ENCODE measurements around the gene ZNF311. TPM values are rescaled to one million over a fixed set of nuclear protein-coding genes. Genes with fewer than 3 reads are reported as not detected.

The ZNF311 gene
- total RNA-seq, 2 donors from 2014 or later: 2.2 to 6.5 TPM

- peaks cover 2% of the 10 kb centered on the region for H3K4me1 Mint-ChIP-seq
- Histone ChIP-seq H3K4me3 (ENCODE audit: low read length) (no peak overlapping the region), H3K9me3 (ENCODE audit: control insufficient read depth, low read length) (no peaks in the 10 kb centered on the region), H3K27ac (ENCODE audit: low read depth, low read length) (no peak overlapping the region), H3K27me3 (ENCODE audit: control insufficient read depth, insufficient read depth, low read length, poor library complexity, severe bottlenecking) (peaks cover 72% of the 10 kb centered on the region), H3K9ac (ENCODE audit: extremely low read depth, low read length, poor library complexity, severe bottlenecking) (no peak overlapping the region), H3K36me3 (ENCODE audit: control insufficient read depth, insufficient read depth, low read length) (no peaks in the 10 kb centered on the region), H3K4me1 (ENCODE audit: control insufficient read depth, insufficient read depth, low read length) (no peaks in the 10 kb centered on the region)
- TF ChIP-seq CTCF (conservative IDR thresholded peaks at IDR 0.05): no peak
- H3K4me3 Mint-ChIP-seq: no peak overlapping the region
- no peaks in the 10 kb centered on the region for H3K36me3 Mint-ChIP-seq (ENCODE audit: low read depth)
- DNase-seq: no peak
- peaks cover 3% of the 10 kb centered on the region for H3K9me3 Mint-ChIP-seq
- H3K27ac Mint-ChIP-seq: no peak overlapping the region
- peaks cover 91% of the 10 kb centered on the region for H3K27me3 Mint-ChIP-seq (ENCODE audit: insufficient read depth)
- no CpG with 5 or more reads among the region's 1 CpG for WGBS, 2 experiments (ENCODE audit: insufficient coverage in 1 of 2, insufficient read length in 1 of 2)
Measured at GRCh38 chr6:29009358-29009757, 4.2 kb upstream of the ZNF311 start.

- Mint-ChIP-seq H3K36me3 (ENCODE audit: low read depth) (no peaks in the 10 kb centered on the region), H3K9me3 (no peaks in the 10 kb centered on the region), H3K4me1 (peaks cover 2% of the 10 kb centered on the region), H3K27me3 (ENCODE audit: insufficient read depth) (peaks cover 83% of the 10 kb centered on the region), H3K27ac (no peak overlapping the region), H3K4me3 (no peak overlapping the region)
- no peak for TF ChIP-seq CTCF (conservative IDR thresholded peaks at IDR 0.05)
- WGBS, 2 experiments (ENCODE audit: insufficient coverage in 1 of 2, insufficient read length in 1 of 2): 78 to 95% methylated on average over 2 of the region's 2 CpGs
- H3K9ac ChIP-seq (ENCODE audit: extremely low read depth, low read length, poor library complexity, severe bottlenecking): no peak overlapping the region
- H3K4me1 ChIP-seq (ENCODE audit: control insufficient read depth, insufficient read depth, low read length): no peaks in the 10 kb centered on the region
- DNase-seq: no peak
- no peaks in the 10 kb centered on the region for H3K36me3 ChIP-seq (ENCODE audit: control insufficient read depth, insufficient read depth, low read length)
- peaks cover 63% of the 10 kb centered on the region for H3K27me3 ChIP-seq (ENCODE audit: control insufficient read depth, insufficient read depth, low read length, poor library complexity, severe bottlenecking)
- H3K4me3 ChIP-seq (ENCODE audit: low read length): no peak overlapping the region
- H3K27ac ChIP-seq (ENCODE audit: low read depth, low read length): no peak overlapping the region
- no peaks in the 10 kb centered on the region for H3K9me3 ChIP-seq (ENCODE audit: control insufficient read depth, low read length)
Measured at GRCh38 chr6:29008089-29008488, 3.0 kb upstream of the ZNF311 start.

- H3K27ac ChIP-seq (ENCODE audit: low read depth, low read length): no peak overlapping the region
- no peak overlapping the region for H3K4me3 ChIP-seq (ENCODE audit: low read length)
- Mint-ChIP-seq H3K4me3 (no peak overlapping the region), H3K27ac (no peak overlapping the region), H3K27me3 (ENCODE audit: insufficient read depth) (no peaks in the 10 kb centered on the region), H3K36me3 (ENCODE audit: low read depth) (peaks cover 16% of the 10 kb centered on the region), H3K9me3 (peaks cover 19% of the 10 kb centered on the region), H3K4me1 (no peaks in the 10 kb centered on the region)
- H3K36me3 ChIP-seq (ENCODE audit: control insufficient read depth, insufficient read depth, low read length): no peaks in the 10 kb centered on the region
- no peaks in the 10 kb centered on the region for H3K27me3 ChIP-seq (ENCODE audit: control insufficient read depth, insufficient read depth, low read length, poor library complexity, severe bottlenecking)
- no peaks in the 10 kb centered on the region for H3K9me3 ChIP-seq (ENCODE audit: control insufficient read depth, low read length)
- WGBS, 2 experiments (ENCODE audit: insufficient coverage in 1 of 2, insufficient read length in 1 of 2): 72 to 92% methylated on average over 2 of the region's 2 CpGs
- DNase-seq: no peak
- no peak overlapping the region for H3K9ac ChIP-seq (ENCODE audit: extremely low read depth, low read length, poor library complexity, severe bottlenecking)
- no peak for TF ChIP-seq CTCF (conservative IDR thresholded peaks at IDR 0.05)
- no peaks in the 10 kb centered on the region for H3K4me1 ChIP-seq (ENCODE audit: control insufficient read depth, insufficient read depth, low read length)
Measured at GRCh38 chr6:28996844-28997510, 8.1 kb downstream of the ZNF311 start.
